ENCODE data around the gene CHST11.

DNA sequence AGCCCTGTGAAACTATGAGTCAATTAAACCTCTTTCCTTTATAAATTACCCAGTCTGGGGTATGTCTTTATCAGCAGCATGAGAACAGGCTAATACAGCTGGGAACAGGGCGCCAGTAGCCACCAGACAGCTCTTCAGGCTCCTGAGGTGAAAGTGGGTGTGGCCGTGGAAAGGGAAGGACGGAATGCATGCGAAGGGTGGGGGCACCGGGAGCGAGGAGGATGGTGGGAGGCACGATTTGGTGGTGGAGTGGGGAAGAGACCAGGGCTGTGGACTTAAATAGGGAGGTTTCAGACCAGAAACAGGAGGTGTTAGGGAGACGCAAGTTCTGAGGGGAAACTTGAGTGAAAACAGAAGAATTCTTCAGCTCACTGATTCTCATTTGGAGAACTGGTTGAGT, 44.1 kb upstream of the CHST11 start:
- TF ChIP-seq CTCF (IDR thresholded peaks at IDR 0.05): no peak
- no peak for TF ChIP-seq POLR2A (IDR thresholded peaks at IDR 0.05)

All from sigmoid colon (tissue), 3 donors.